ENCODE data around the gene ANHX. TPM values are rescaled to one million over a fixed set of nuclear protein-coding genes. Genes with fewer than 3 reads are reported as not detected.

The ANHX gene
- total and polyA plus RNA-seq, 2 of the 8 experiments (the other 6 are each of a cell fraction or from before 2014, with no cell fraction given): not detected

DNA sequence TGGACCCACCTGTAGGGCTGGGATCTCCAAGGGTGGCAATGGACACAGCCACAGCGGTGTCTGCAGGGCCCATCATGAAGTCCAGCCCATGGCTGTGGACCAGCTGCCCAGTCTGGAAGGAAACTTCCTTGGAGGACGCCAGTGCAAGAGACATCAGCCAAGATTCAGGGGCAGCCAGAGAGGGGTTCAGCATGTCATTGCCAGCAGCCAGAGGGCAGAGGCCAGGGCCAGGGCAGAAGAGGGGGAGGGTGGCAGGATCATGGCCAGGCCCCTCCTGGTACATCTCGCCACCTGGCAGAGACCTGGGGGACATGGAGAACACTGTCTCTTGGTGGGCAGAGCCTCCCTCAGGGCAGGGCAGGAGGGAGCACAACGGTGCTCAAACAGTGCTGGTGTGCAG lies 10.2 kb downstream of the ANHX start:
- Histone ChIP-seq H3K23me2 (ENCODE audit: low read depth, low read length) (no peaks in the 10 kb centered on the region), H3K4me2 (ENCODE audit: insufficient read depth in 1 of 2, low read depth in 2 of 2, low read length in 2 of 2) (no peak overlapping the region), H3K27ac (ENCODE audit: low read depth, low read length) (no peak overlapping the region), H3K4me1 (replicated peaks in 1 of 4; ENCODE audit: control insufficient read depth in 3 of 4, insufficient read depth in 4 of 4, low read length in 3 of 4) (no peaks in the 10 kb centered on the region), H3K27me3 (replicated peaks in 1 of 4; ENCODE audit: control insufficient read depth in 3 of 4, extremely low read depth in 1 of 4, insufficient read depth in 3 of 4, low read length in 3 of 4) (no peaks in the 10 kb centered on the region), H4K8ac (ENCODE audit: extremely low read depth, insufficient read depth, low read length) (no peak overlapping the region), H3K79me1 (ENCODE audit: low read depth, low read length) (no peaks in the 10 kb centered on the region), H3K9me3 (ENCODE audit: insufficient read depth in 2 of 2, low read depth in 1 of 2, low read length in 1 of 2) (peaks cover 77 to 85% of the 10 kb centered on the region in 2 experiments), H2AFZ (ENCODE audit: low read length) (no peak overlapping the region), H2BK5ac (ENCODE audit: low read depth, low read length) (no peak overlapping the region), H3K56ac (replicated peaks; ENCODE audit: insufficient read length, low read depth, low read length) (no peak overlapping the region), H3K36me3 (ENCODE audit: control insufficient read depth in 2 of 4, insufficient read depth in 4 of 4, low read length in 3 of 4) (no peaks in the 10 kb centered on the region), H2AK5ac (ENCODE audit: low read depth, low read length) (no peak overlapping the region), H2BK15ac (ENCODE audit: low read length) (no peak overlapping the region), H4K5ac (ENCODE audit: insufficient read length, low read depth, low read length) (no peak overlapping the region), H3K79me2 (ENCODE audit: control insufficient read depth in 1 of 2, insufficient read depth in 2 of 2, low read length in 2 of 2) (no peaks in the 10 kb centered on the region), H2BK20ac (ENCODE audit: low read length) (no peak overlapping the region), H3K4me3 (ENCODE audit: extremely low read depth in 1 of 4, insufficient read depth in 2 of 4, low read depth in 3 of 4, low read length in 4 of 4) (no peak overlapping the region), H2BK12ac (ENCODE audit: low read depth, low read length) (no peak overlapping the region), H3K23ac (ENCODE audit: insufficient read length) (no peak overlapping the region), H3K14ac (ENCODE audit: insufficient read length) (no peak overlapping the region), H2BK120ac (replicated peaks; ENCODE audit: low read depth, low read length) (no peak overlapping the region), H4K20me1 (replicated peaks in 1 of 2; ENCODE audit: control insufficient read depth in 1 of 2, insufficient read depth in 2 of 2, low read length in 2 of 2) (no peaks in the 10 kb centered on the region), H3K9ac (replicated peaks in 1 of 4; ENCODE audit: extremely low read depth in 1 of 4, low read depth in 3 of 4, low read length in 3 of 4) (no peak overlapping the region), H3K18ac (ENCODE audit: extremely low read depth, low read length) (no peak overlapping the region), H4K91ac (replicated peaks; ENCODE audit: insufficient read length, low read length) (no peak overlapping the region), H3K4ac (replicated peaks; ENCODE audit: insufficient read length, low read depth, low read length) (no peak overlapping the region)
- TF ChIP-seq JUN (IDR thresholded peaks at IDR 0.05; ENCODE audit: low read depth, low read length) (no peak), CBX8 (IDR thresholded peaks at IDR 0.05; ENCODE audit: borderline replicate concordance, low read depth, low read length) (no peak), SP2 (IDR thresholded peaks at IDR 0.05; ENCODE audit: low read length) (no peak), TAF7 (optimal IDR thresholded peaks at IDR 0.05; ENCODE audit: borderline replicate concordance, low read depth, low read length) (no peak), TEAD4 (IDR thresholded peaks at IDR 0.05; ENCODE audit: low read depth, low read length) (no peak), RBBP5 (IDR thresholded peaks at IDR 0.05; ENCODE audit: borderline replicate concordance, low read depth, low read length) (no peak), FOSL1 (IDR thresholded peaks at IDR 0.05; ENCODE audit: insufficient read depth, low read depth, low read length) (no peak), TBP (IDR thresholded peaks at IDR 0.05; ENCODE audit: low read depth, low read length) (no peak), SIRT6 (IDR thresholded peaks at IDR 0.05; ENCODE audit: low read length) (no peak), SIX5 (IDR thresholded peaks at IDR 0.05; ENCODE audit: low read depth, low read length) (no peak)
- ChIA-PET POLR2A (ENCODE audit: partially characterized antibody) (no interaction called here), CTCF (ENCODE audit: partially characterized antibody) (no interaction called here)
- DNase-seq (ENCODE audit: low read depth in 1 of 2, low spot score in 2 of 2) (no peak), FAIRE-seq (no peak)
- WGBS, 2 experiments (ENCODE audit: extremely low coverage in 1 of 2, insufficient coverage in 1 of 2, insufficient read length in 1 of 2, insufficient replicate concordance in 2 of 2, low coverage in 1 of 2, low lambda C conversion rate in 2 of 2, missing lambda C conversion rate in 1 of 2): 93% methylated on average over 4 of the region's 4 CpGs; no CpG with 5 or more reads in 1 of the 2 experiments

Data from H1 (cell line).